ENCODE results near the gene MRPS14.

DNA sequence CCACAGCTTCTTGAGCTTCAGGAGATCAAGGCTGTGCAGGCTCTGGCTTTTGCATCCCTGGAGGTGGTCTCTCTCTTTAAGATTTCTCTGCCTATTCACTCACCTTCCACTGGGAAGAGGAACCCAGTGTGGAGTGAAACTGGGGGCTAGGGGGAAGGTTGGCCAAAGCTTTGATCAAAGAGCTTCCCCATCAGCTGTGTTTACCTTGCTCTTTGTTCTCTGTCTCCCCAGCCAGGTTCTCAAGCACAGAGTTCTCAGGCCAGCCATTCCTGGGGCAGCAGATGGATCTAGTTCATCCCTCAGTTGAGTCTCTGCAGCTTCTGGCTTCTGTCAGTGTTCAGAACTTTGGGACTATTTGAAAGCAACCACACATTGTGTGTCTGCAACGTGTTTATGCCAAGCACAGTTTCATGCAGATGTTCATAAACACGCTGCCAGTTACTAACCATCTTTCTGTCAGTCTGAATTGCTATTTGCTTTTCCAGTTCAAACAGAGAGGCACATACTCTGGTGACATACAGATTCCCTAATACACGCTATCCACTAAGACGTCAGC is 17.2 kb upstream of the MRPS14 start:
- no peak for TF ChIP-seq FOXM1 (IDR thresholded peaks at IDR 0.05; ENCODE audit: borderline replicate concordance)
- TF ChIP-seq ARNT (IDR thresholded peaks at IDR 0.05): no peak
- no peak for TF ChIP-seq SP1 (IDR thresholded peaks at IDR 0.05)
- no peak for TF ChIP-seq ZNF384 (IDR thresholded peaks at IDR 0.05)
- no peak for TF ChIP-seq HDGF (IDR thresholded peaks at IDR 0.05; ENCODE audit: borderline replicate concordance)
- TF ChIP-seq BHLHE40 (IDR thresholded peaks at IDR 0.05; ENCODE audit: borderline replicate concordance): no peak
- no peak for TF ChIP-seq LEF1 (IDR thresholded peaks at IDR 0.05; ENCODE audit: borderline replicate concordance)
- no peak for TF ChIP-seq FOXK2 (IDR thresholded peaks at IDR 0.05)
- TF ChIP-seq TARDBP (IDR thresholded peaks at IDR 0.05): no peak
- no peak for TF ChIP-seq SUZ12 (IDR thresholded peaks at IDR 0.05)
- TF ChIP-seq FOXA1 (IDR thresholded peaks at IDR 0.05): no peak
- TF ChIP-seq L3MBTL2 (conservative IDR thresholded peaks at IDR 0.05): no peak

All from HEK293T (cell line).